H9 (cell line): Measurements from ENCODE around the gene TUBB4B. TPM values are rescaled to one million over a fixed set of nuclear protein-coding genes. Genes with fewer than 3 reads are reported as not detected.

Experiments
- DNase-seq: peaks from one replicate; pipeline ENCODE4 v3.0.0-alpha.2; 2017
- H2AFZ ChIP-seq: one replicate; pipeline ENCODE4 v1.6.1; 2013; ENCODE audit warnings: mild to moderate bottlenecking, low read length, control low read depth, moderate library complexity
- H2AK5ac ChIP-seq: 2 replicates; pipeline ENCODE4 v1.6.1; 2013; ENCODE audit warnings: low read length, control low read depth, mixed read lengths; ENCODE audit not compliant: insufficient read length
- H2BK120ac ChIP-seq: one replicate; pipeline ENCODE4 v1.6.1; 2013; ENCODE audit warnings: low read depth, mild to moderate bottlenecking, low read length, control low read depth, inconsistent platforms; ENCODE audit not compliant: poor library complexity, severe bottlenecking
- H2BK12ac ChIP-seq: 2 replicates; pipeline ENCODE4 v1.6.1; 2013; ENCODE audit warnings: low read length, control low read depth, mixed read lengths, low read depth; ENCODE audit not compliant: insufficient read length
- H2BK15ac ChIP-seq: 2 replicates; pipeline ENCODE4 v1.6.1; 2013; ENCODE audit warnings: low read depth, low read length, control low read depth
- H2BK20ac ChIP-seq: one replicate; pipeline ENCODE4 v1.6.1; 2013; ENCODE audit warnings: low read depth, mild to moderate bottlenecking, low read length, control low read depth, inconsistent platforms; ENCODE audit not compliant: poor library complexity, severe bottlenecking
- H2BK5ac ChIP-seq: 2 replicates; pipeline ENCODE4 v1.6.1; 2013; ENCODE audit warnings: low read length, control low read depth, mixed read lengths; ENCODE audit not compliant: insufficient read length
- H3K14ac ChIP-seq: 2 replicates; pipeline ENCODE4 v1.6.1; 2013; ENCODE audit warnings: low read length, control low read depth; ENCODE audit not compliant: insufficient read depth
- H3K18ac ChIP-seq: 2 replicates; pipeline ENCODE4 v1.6.1; 2013; ENCODE audit warnings: low read depth, mild to moderate bottlenecking, mixed read lengths, low read length, control low read depth; ENCODE audit not compliant: insufficient read length
- H3K23ac ChIP-seq: 2 replicates; pipeline ENCODE4 v1.6.1; 2013; ENCODE audit warnings: low read length, control low read depth, mixed read lengths, low read depth; ENCODE audit not compliant: insufficient read length
- H3K23me2 ChIP-seq: 2 replicates; pipeline ENCODE4 v1.6.1; 2013; ENCODE audit warnings: low read depth, mild to moderate bottlenecking, mixed read lengths, low read length, control low read depth; ENCODE audit not compliant: insufficient read length, poor library complexity, severe bottlenecking
- H3K27ac ChIP-seq: 2 replicates; pipeline ENCODE4 v1.5.1; 2013; ENCODE audit warnings: low read length, control low read depth, mixed read lengths, low read depth; ENCODE audit not compliant: insufficient read length
- H3K27me3 ChIP-seq: 2 replicates; pipeline ENCODE4 v1.6.1; 2013; ENCODE audit warnings: low read length, control low read depth, inconsistent platforms; ENCODE audit not compliant: insufficient read depth
- H3K4ac ChIP-seq: 2 replicates; pipeline ENCODE4 v1.6.1; 2013; ENCODE audit warnings: low read depth, mild to moderate bottlenecking, control low read depth, inconsistent platforms, low read length, moderate library complexity
- H3K4me1 ChIP-seq: 2 replicates; pipeline ENCODE4 v1.6.1; 2013; ENCODE audit warnings: low read length, control low read depth, inconsistent platforms; ENCODE audit not compliant: insufficient read depth
- H3K4me2 ChIP-seq: 2 replicates; pipeline ENCODE4 v1.6.1; 2013; ENCODE audit warnings: low read length, control low read depth, mixed read lengths; ENCODE audit not compliant: insufficient read length, insufficient read depth
- H3K56ac ChIP-seq: 2 replicates; pipeline ENCODE4 v1.6.1; 2013; ENCODE audit warnings: low read depth, mild to moderate bottlenecking, mixed read lengths, low read length, control low read depth; ENCODE audit not compliant: insufficient read length
- H3K79me1 ChIP-seq: 2 replicates; pipeline ENCODE4 v1.6.1; 2013; ENCODE audit warnings: low read depth, mild to moderate bottlenecking, moderate library complexity, low read length, control low read depth, inconsistent platforms; ENCODE audit not compliant: insufficient read depth, poor library complexity, severe bottlenecking
- H3K79me2 ChIP-seq: 2 replicates; pipeline ENCODE4 v1.6.1; 2013; ENCODE audit warnings: low read length, control low read depth, inconsistent platforms; ENCODE audit not compliant: insufficient read depth
- H3K9ac ChIP-seq: 2 replicates; pipeline ENCODE4 v1.6.1; 2013; ENCODE audit warnings: low read length, control low read depth, mixed read lengths; ENCODE audit not compliant: insufficient read length; ENCODE audit errors: extremely low read depth
- H3K9me3 ChIP-seq: one replicate; pipeline ENCODE4 v1.6.1; 2013; ENCODE audit warnings: low read depth, low read length, inconsistent platforms; ENCODE audit not compliant: control insufficient read depth
- H3T11ph ChIP-seq: one replicate; pipeline ENCODE4 v1.6.1; 2013; ENCODE audit warnings: mild to moderate bottlenecking, low read length, control low read depth, inconsistent platforms
- H4K20me1 ChIP-seq: one replicate; pipeline ENCODE4 v1.6.1; 2013; ENCODE audit not compliant: control insufficient read depth, insufficient read length, insufficient read depth
- H4K5ac ChIP-seq: 2 replicates; pipeline ENCODE4 v1.6.1; 2013; ENCODE audit warnings: low read depth, mild to moderate bottlenecking, mixed read lengths, low read length, control low read depth; ENCODE audit not compliant: insufficient read length
- H4K8ac ChIP-seq: replicated peaks from 2 replicates; pipeline ENCODE4 v1.6.1; 2013; ENCODE audit warnings: low read length, control low read depth, mixed read lengths, low read depth; ENCODE audit not compliant: insufficient read length
- H4K91ac ChIP-seq: 2 replicates; pipeline ENCODE4 v1.6.1; 2013; ENCODE audit warnings: low read depth, mild to moderate bottlenecking, moderate library complexity, mixed read lengths, low read length, control low read depth; ENCODE audit not compliant: insufficient read length
- H3K27ac Mint-ChIP-seq, 3 experiments: 2 replicates in 2 of 3; 3 replicates in 1 of 3; pipeline ENCODE4 v1.8.0; 2020 to 2021; ENCODE audit warnings: mixed read lengths in 3 of 3, mild to moderate bottlenecking in 1 of 3, moderate library complexity in 1 of 3
- H3K27me3 Mint-ChIP-seq: 2 replicates; pipeline ENCODE4 v1.8.0; 2021; ENCODE audit warnings: low read depth, mild to moderate bottlenecking, moderate library complexity, mixed read lengths
- H3K36me3 Mint-ChIP-seq, 3 experiments: 2 replicates in 2 of 3; 3 replicates in 1 of 3; pipeline ENCODE4 v1.8.0; 2020 to 2021; ENCODE audit warnings: low read depth in 3 of 3, mixed read lengths in 3 of 3; ENCODE audit not compliant: insufficient read depth in 1 of 3
- H3K4me1 Mint-ChIP-seq, 2 experiments: 2 replicates each; pipeline ENCODE4 v1.8.0; 2020; ENCODE audit warnings: mixed read lengths in 2 of 2
- H3K4me3 Mint-ChIP-seq, 2 experiments: 2 replicates in 1 of 2; 3 replicates in 1 of 2; pipeline ENCODE4 v1.8.0; 2020 to 2021; ENCODE audit warnings: mild to moderate bottlenecking in 2 of 2, mixed read lengths in 2 of 2, moderate library complexity in 1 of 2
- H3K9me3 Mint-ChIP-seq, 2 experiments: 2 replicates in 1 of 2; 3 replicates in 1 of 2; pipeline ENCODE4 v1.8.0; 2020; ENCODE audit warnings: mild to moderate bottlenecking in 2 of 2, mixed read lengths in 2 of 2, moderate library complexity in 1 of 2
- CTCF ChIP-seq: fragments of 200-600 bp; sonication (generic); conservative IDR thresholded peaks from 3 replicates; pipeline ENCODE4 v1.8.0; 2021; ENCODE audit warnings: antibody characterized with exemption, mild to moderate bottlenecking
- WGBS: extraction: QIAGEN DNeasy Blood & Tissue Kit; methylation state at CpG from one replicate; pipeline ENCODE4 v1.1.7; 2013; ENCODE audit warnings: missing lambda C conversion rate, low lambda C conversion rate, mixed read lengths; ENCODE audit not compliant: insufficient read length; ENCODE audit errors: extremely low coverage; 5-methylcytosine and 5-hydroxymethylcytosine counted together
- total RNA-seq: library from RNA; stranded (reverse); gene quantifications from 2 replicates; pipeline ENCODE4 v1.2.1, GENCODE V29; 2021

TUBB4B gene
- total RNA-seq, 1 experiment from 2014 or later = 378 TPM

- no peaks in the 10 kb centered on the region for H3K9me3 Mint-ChIP-seq
- Histone ChIP-seq H3K56ac (no peak overlapping the region), H3T11ph (no peak overlapping the region), H3K27ac (no peak overlapping the region), H4K20me1 (no peaks in the 10 kb centered on the region), H2BK5ac (no peak overlapping the region), H2BK12ac (no peak overlapping the region), H4K5ac (no peak overlapping the region), H3K4me1 (no peaks in the 10 kb centered on the region), H3K23me2 (no peaks in the 10 kb centered on the region), H4K8ac (no peak overlapping the region), H3K27me3 (no peaks in the 10 kb centered on the region), H2AFZ (no peak overlapping the region), H3K14ac (no peak overlapping the region), H3K4ac (no peak overlapping the region), H3K4me2 (no peak overlapping the region), H3K79me1 (no peaks in the 10 kb centered on the region), H3K79me2 (no peaks in the 10 kb centered on the region), H2BK20ac (no peak overlapping the region), H3K9me3 (no peaks in the 10 kb centered on the region), H2BK15ac (no peak overlapping the region), H3K23ac (no peak overlapping the region), H4K91ac (no peak overlapping the region), H2AK5ac (no peak overlapping the region), H2BK120ac (no peak overlapping the region), H3K9ac (no peak overlapping the region), H3K18ac (no peak overlapping the region)
- no peak for TF ChIP-seq CTCF
- 0 out of 4 replicates have a peak, but pooled peaks cover 0 to 3% of the 10 kb centered on the region in 2 experiments for H3K4me1 Mint-ChIP-seq
- peaks cover 8 to 49% (median 37%) of the 10 kb centered on the region in 3 experiments; a peak in 6 of 7 replicates for H3K36me3 Mint-ChIP-seq
- no CpG with 5 or more reads among the region's 22 CpGs for WGBS
- H3K27ac Mint-ChIP-seq = no peak overlapping the region
- H3K4me3 Mint-ChIP-seq = no peak overlapping the region; a peak in 1 of 5 replicates
- no peaks in the 10 kb centered on the region; the same call in 1 of the 2 replicates for H3K27me3 Mint-ChIP-seq
- no peak for DNase-seq
Measured at GRCh38 chr9:137264067-137264466, 23.0 kb downstream of the TUBB4B start.
